ENCODE results near the gene HCAR3. TPM values are rescaled to one million over a fixed set of nuclear protein-coding genes. Genes with fewer than 3 reads are reported as not detected.

HCAR3 gene
- polyA plus RNA-seq, 1 of the 3 experiments (the other 2 are of a cell fraction): not detected

GRCh38 chr12:122687086-122687485 lies 29.5 kb downstream of the HCAR3 start:
- H3K79me2 ChIP-seq (ENCODE audit: insufficient read depth): no peaks in the 10 kb centered on the region
- no peak overlapping the region for H3K27ac ChIP-seq (ENCODE audit: low read depth in 2 of 2, low read length in 1 of 2)
- H3K9me3 ChIP-seq: no peaks in the 10 kb centered on the region
- H3K27me3 ChIP-seq (ENCODE audit: insufficient read depth): no peaks in the 10 kb centered on the region
- H3F3A ChIP-seq (replicated peaks; ENCODE audit: insufficient read depth): no peaks in the 10 kb centered on the region
- H3K9ac ChIP-seq: no peak overlapping the region
- no peak overlapping the region for H3K4me3 ChIP-seq (ENCODE audit: low read depth in 2 of 2, low read length in 1 of 2)
- H3K9me2 ChIP-seq: no peaks in the 10 kb centered on the region
- TF ChIP-seq RXRA (IDR thresholded peaks at IDR 0.05; ENCODE audit: borderline replicate concordance, low read depth) (no peak), TCF12 (IDR thresholded peaks at IDR 0.05) (no peak), TAF1 (IDR thresholded peaks at IDR 0.05; ENCODE audit: borderline replicate concordance, low read depth, low read length) (no peak), ZBTB33 (IDR thresholded peaks at IDR 0.05; ENCODE audit: borderline replicate concordance, low read depth) (no peak), CTCF (IDR thresholded peaks at IDR 0.05) (no peak), NRF1 (IDR thresholded peaks at IDR 0.05; ENCODE audit: low read depth, low read length) (no peak), REST (IDR thresholded peaks at IDR 0.05; ENCODE audit: low read depth, low read length) (no peak), MXI1 (IDR thresholded peaks at IDR 0.05; ENCODE audit: low read depth, low read length) (no peak), IRF3 (IDR thresholded peaks at IDR 0.05; ENCODE audit: low read depth, low read length) (no peak)
- CTCF ChIA-PET: no interaction called here
- 58% methylated on average over 4 of the region's 5 CpGs for WGBS (ENCODE audit: low lambda C conversion rate)
- no peaks in the 10 kb centered on the region for H4K20me1 ChIP-seq (ENCODE audit: insufficient read depth)
- POLR2A ChIA-PET: no interaction called here
- no peaks in the 10 kb centered on the region for H3K36me3 ChIP-seq (replicated peaks in 1 of 2; ENCODE audit: control insufficient read depth in 1 of 2, insufficient read depth in 2 of 2, low read length in 1 of 2)
- H3K4me2 ChIP-seq: no peak overlapping the region
- H3K4me1 ChIP-seq (ENCODE audit: control insufficient read depth in 1 of 2, insufficient read depth in 2 of 2, low read depth in 1 of 2, low read length in 1 of 2): no peaks in the 10 kb centered on the region
- DNase-seq: no peak
- H2AFZ ChIP-seq (ENCODE audit: low read depth): no peak overlapping the region
